ENCODE measurements around the gene FAAP20.

FAAP20 gene

GRCh38 chr1:2194319-2194897, at the start of gene FAAP20:
TSS of gene FAAP20 (minus strand) at chr1:2194772. CDS start at chr1:2194749, 23 bp downstream.
- no peak for DNase-seq (ENCODE audit: low read depth)
- peak within 1 kb of the TSS; percentile 65 for H3K4me3 ChIP-seq (ENCODE audit: low read depth, low read length)
- no peak for TF ChIP-seq CTCF (IDR thresholded peaks at IDR 0.05; ENCODE audit: low read depth, low read length, missing control alignments)

GRCh38 chr1:2242814-2243725, 48.5 kb upstream of the FAAP20 start:
- no peak overlapping the region for H3K4me3 ChIP-seq (ENCODE audit: low read depth, low read length)
- no peak for TF ChIP-seq CTCF (IDR thresholded peaks at IDR 0.05; ENCODE audit: low read depth, low read length, missing control alignments)
- no peak for DNase-seq (ENCODE audit: low read depth)

- no peak overlapping the region for H3K4me3 ChIP-seq (ENCODE audit: low read depth, low read length)
- TF ChIP-seq CTCF (IDR thresholded peaks at IDR 0.05; ENCODE audit: low read depth, low read length, missing control alignments) = no peak
- no peak for DNase-seq (ENCODE audit: low read depth)
Measured at GRCh38 chr1:2241820-2242219, 47.2 kb upstream of the FAAP20 start.

- no peak overlapping the region for H3K4me3 ChIP-seq (ENCODE audit: low read depth, low read length)
- no peak for DNase-seq (ENCODE audit: low read depth)
- TF ChIP-seq CTCF (IDR thresholded peaks at IDR 0.05; ENCODE audit: low read depth, low read length, missing control alignments) = no peak
Measured at GRCh38 chr1:2240270-2241156, 45.9 kb upstream of the FAAP20 start.

- DNase-seq (ENCODE audit: low read depth) = no peak
- no peak for TF ChIP-seq CTCF (IDR thresholded peaks at IDR 0.05; ENCODE audit: low read depth, low read length, missing control alignments)
- H3K4me3 ChIP-seq (ENCODE audit: low read depth, low read length) = no peak overlapping the region
Measured at GRCh38 chr1:2239384-2239985, 44.9 kb upstream of the FAAP20 start.

- no peak overlapping the region for H3K4me3 ChIP-seq (ENCODE audit: low read depth, low read length)
- DNase-seq (ENCODE audit: low read depth) = no peak
- no peak for TF ChIP-seq CTCF (IDR thresholded peaks at IDR 0.05; ENCODE audit: low read depth, low read length, missing control alignments)
Measured at GRCh38 chr1:2239013-2239370, 44.4 kb upstream of the FAAP20 start.

All from GM12864 (cell line).